ENCODE results near the gene RPS6KC1.
"Not testable (repeated sequence)": the region's sequence is repeated elsewhere in the genome, so short reads cannot be mapped to it uniquely, and the experiment has no call there.

The RPS6KC1 gene

GRCh38 chr1:213160442-213160841 lies 109.4 kb downstream of the RPS6KC1 start:
- not testable (repeated sequence) for DNase-seq

- DNase-seq = peak; percentile 32
These were observed 111.3 kb downstream of the RPS6KC1 start for GRCh38 chr1:213162338-213162737.

GRCh38 chr1:213162862-213163261 lies 111.8 kb downstream of the RPS6KC1 start:
- no peak for DNase-seq

GRCh38 chr1:213163278-213163711 lies 112.3 kb downstream of the RPS6KC1 start:
- peak; percentile 16 for DNase-seq

- DNase-seq = no peak
These were observed 113.5 kb downstream of the RPS6KC1 start for GRCh38 chr1:213164561-213164960.

- no peak for DNase-seq
These were observed 115.8 kb downstream of the RPS6KC1 start for GRCh38 chr1:213166852-213167251.

GRCh38 chr1:213171711-213172110 lies 120.7 kb downstream of the RPS6KC1 start:
- DNase-seq = no peak

GRCh38 chr1:213176341-213176740 lies 125.3 kb downstream of the RPS6KC1 start:
- DNase-seq = no peak

GRCh38 chr1:213179784-213180183 lies 128.7 kb downstream of the RPS6KC1 start:
- DNase-seq = no peak

- DNase-seq = no peak
These were observed 129.8 kb downstream of the RPS6KC1 start for GRCh38 chr1:213180833-213181232.

- no peak for DNase-seq
These were observed 132.1 kb downstream of the RPS6KC1 start for GRCh38 chr1:213183036-213183672.

- no peak for DNase-seq
These were observed 135.1 kb downstream of the RPS6KC1 start for GRCh38 chr1:213186168-213186567.

- peak; percentile 15 for DNase-seq
These were observed 141.0 kb downstream of the RPS6KC1 start for GRCh38 chr1:213192026-213192425.

GRCh38 chr1:213194383-213194782 lies 143.3 kb downstream of the RPS6KC1 start:
- DNase-seq = no peak

- DNase-seq = no peak
These were observed 143.8 kb downstream of the RPS6KC1 start for GRCh38 chr1:213194855-213195254.

- DNase-seq = not testable (repeated sequence)
These were observed 145.4 kb downstream of the RPS6KC1 start for GRCh38 chr1:213196328-213197054.

- DNase-seq = no peak
These were observed 149.6 kb downstream of the RPS6KC1 start for GRCh38 chr1:213200630-213201029.

GRCh38 chr1:213201380-213202155 lies 150.5 kb downstream of the RPS6KC1 start:
- DNase-seq = no peak

GRCh38 chr1:213211201-213211600 lies 160.2 kb downstream of the RPS6KC1 start:
- no peak for DNase-seq

- not testable (repeated sequence) for DNase-seq
These were observed 168.0 kb downstream of the RPS6KC1 start for GRCh38 chr1:213219076-213219475.

GRCh38 chr1:213221209-213221608 lies 170.2 kb downstream of the RPS6KC1 start:
- no peak for DNase-seq

GRCh38 chr1:213227458-213227857 lies 176.4 kb downstream of the RPS6KC1 start:
- no peak for DNase-seq

- DNase-seq = peak; percentile 12
These were observed 180.8 kb downstream of the RPS6KC1 start for GRCh38 chr1:213231795-213232231.

GRCh38 chr1:213242883-213243282 lies 191.8 kb downstream of the RPS6KC1 start:
- no peak for DNase-seq
